ENCODE results near the gene ARTN. TPM values are rescaled to one million over a fixed set of nuclear protein-coding genes. Genes with fewer than 3 reads are reported as not detected.
A peak's percentile ranks its signal among the peaks of the same experiment; 100 is the strongest.

ARTN gene
- total and polyA plus RNA-seq, 9 of the 15 experiments (the other 6 are each of a cell fraction or from before 2014, with no cell fraction given) = 0.06 to 0.38 TPM; not detected in 7

- H3K36me3 ChIP-seq (ENCODE audit: control insufficient read depth, insufficient read depth, low read length) = peaks cover 4% of the 10 kb centered on the region; the same call in 2 of the 3 replicates
- no peak overlapping the region for H3K4me2 ChIP-seq (ENCODE audit: insufficient read depth, low read length)
- no peak overlapping the region for H2AFZ ChIP-seq (ENCODE audit: low read depth, low read length)
- H3K79me2 ChIP-seq (ENCODE audit: control insufficient read depth, insufficient read depth, low read length) = no peaks in the 10 kb centered on the region
- BruUV-seq (replicated peaks) = no TSS peak
- peaks cover 9% of the 10 kb centered on the region for H3K9me1 ChIP-seq (ENCODE audit: control insufficient read depth, insufficient read depth, low read length)
- no peak for FAIRE-seq
- no peak overlapping the region for H3K4me3 ChIP-seq
- H4K20me1 ChIP-seq (replicated peaks; ENCODE audit: control insufficient read depth, insufficient read depth, low read length) = 0 out of 2 replicates have a peak, but pooled peaks cover 3% of the 10 kb centered on the region
- ATAC-seq = no peak
- 92% methylated on average over 28 of the region's 56 CpGs for WGBS (ENCODE audit: insufficient coverage, low coverage, missing lambda C conversion rate)
- peak overlapping the region in 1 of 2 experiments; percentile 38; a peak in 1 of 4 replicates for H3K9ac ChIP-seq (ENCODE audit: insufficient read depth in 1 of 2, low read depth in 2 of 2, low read length in 2 of 2)
- H3K27ac ChIP-seq (ENCODE audit: extremely low read depth, low read depth, low read length) = no peak overlapping the region
- ChIA-PET POLR2A (interaction anchor here (0.6 kb wide), 2 partner anchors 158 to 460 kb away, joined by 3 read pairs; no protein-coding TSS in a partner anchor), CTCF (ENCODE audit: low intra/inter-chr PET ratio) (interaction anchor here (0.8 kb wide), 1 partner anchor 173 kb away, joined by 4 read pairs; no protein-coding TSS in a partner anchor)
- H3K27me3 ChIP-seq (ENCODE audit: control insufficient read depth in 2 of 2, insufficient read depth in 2 of 2, low read length in 2 of 2) = no peaks in the 10 kb centered on the region
- H3K9me3 ChIP-seq (replicated peaks; ENCODE audit: control insufficient read depth, insufficient read depth, low read depth, low read length) = no peaks in the 10 kb centered on the region
- H3K4me1 ChIP-seq (replicated peaks in 1 of 2; ENCODE audit: control insufficient read depth in 2 of 2, insufficient read depth in 2 of 2, low read length in 2 of 2) = peaks cover 12 to 27% of the 10 kb centered on the region in 2 experiments; a peak in 4 of 5 replicates
- no peak for DNase-seq (ENCODE audit: extremely low read depth in 1 of 4, low spot score in 3 of 4)
- intact Hi-C loops (cut with micrococcal nuclease) = no loop called here
- in situ Hi-C loops (cut with MboI) = loop anchor here (5.0 to 10.0 kb wide), 2 partner anchors 409 to 702 kb away; no protein-coding TSS in a partner anchor
- no peak for TF ChIP-seq HSF4 (CRISPR knock-in tag; IDR thresholded peaks at IDR 0.05; ENCODE audit: borderline replicate concordance)
- TF ChIP-seq KDM5B (IDR thresholded peaks at IDR 0.05; ENCODE audit: insufficient replicate concordance, low read depth, low read length) = no peak
- TF ChIP-seq SAFB (IDR thresholded peaks at IDR 0.05; ENCODE audit: borderline replicate concordance, low read depth, low read length) = no peak
- TF ChIP-seq BRCA1 (IDR thresholded peaks at IDR 0.05) = no peak
- TF ChIP-seq BRCA1 (CRISPR knock-in tag; IDR thresholded peaks at IDR 0.05) = no peak
- TF ChIP-seq ZNF431 (CRISPR knock-in tag; IDR thresholded peaks at IDR 0.05) = no peak
- TF ChIP-seq ZC3H11A (IDR thresholded peaks at IDR 0.05; ENCODE audit: low read depth, low read length) = no peak
- no peak for TF ChIP-seq PURB (CRISPR knock-in tag; IDR thresholded peaks at IDR 0.05; ENCODE audit: low read depth)
- no peak for TF ChIP-seq HBP1 (CRISPR knock-in tag; IDR thresholded peaks at IDR 0.05)
- no peak for TF ChIP-seq IRF2 (CRISPR knock-in tag; IDR thresholded peaks at IDR 0.05)
- no peak for TF ChIP-seq ZNF174 (CRISPR knock-in tag; IDR thresholded peaks at IDR 0.05)
- TF ChIP-seq POLR2G (IDR thresholded peaks at IDR 0.05; ENCODE audit: low read depth, low read length) = peak; percentile 56; the same call in 1 of the 2 replicates
- TF ChIP-seq HOXB6 (CRISPR knock-in tag; IDR thresholded peaks at IDR 0.05; ENCODE audit: borderline replicate concordance) = no peak
- no peak for TF ChIP-seq BCLAF1 (IDR thresholded peaks at IDR 0.05; ENCODE audit: borderline replicate concordance in 1 of 2, control insufficient read depth in 1 of 2, low read depth in 2 of 2, low read length in 1 of 2)
- TF ChIP-seq ZNF586 (CRISPR knock-in tag; conservative IDR thresholded peaks at IDR 0.05) = no peak
- no peak for TF ChIP-seq ZNF76 (CRISPR knock-in tag; IDR thresholded peaks at IDR 0.05; ENCODE audit: borderline replicate concordance)
- no peak for TF ChIP-seq KDM4B (IDR thresholded peaks at IDR 0.05; ENCODE audit: borderline replicate concordance in 2 of 2, low read depth in 1 of 2)
Observed at GRCh38 chr1:43936431-43937151, 3.0 kb downstream of the ARTN start.

Measured in K562 (cell line).